Effector CD8-positive, alpha-beta T cell (primary cell): ENCODE data around the gene TOX2.
"Not testable (repeated sequence)": the region's sequence is repeated elsewhere in the genome, so short reads cannot be mapped to it uniquely, and the experiment has no call there.

Experiments
- DNase-seq: peaks from one replicate; lab custom pipeline; 2025; lab: John Stamatoyannopoulos, UW

The TOX2 gene

GRCh38 chr20:44033344-44033743 lies 118.7 kb downstream of the TOX2 start:
- no peak for DNase-seq

GRCh38 chr20:44033873-44034272 lies 119.2 kb downstream of the TOX2 start:
- DNase-seq, result no peak

GRCh38 chr20:44034451-44034850 lies 119.8 kb downstream of the TOX2 start:
- no peak for DNase-seq

- no peak for DNase-seq
These were observed 120.4 kb downstream of the TOX2 start for GRCh38 chr20:44034965-44035635.

GRCh38 chr20:44035924-44036323 lies 121.3 kb downstream of the TOX2 start:
- DNase-seq, result no peak

GRCh38 chr20:44036441-44036840 lies 121.8 kb downstream of the TOX2 start:
- no peak for DNase-seq

GRCh38 chr20:44038681-44039123 lies 124.0 kb downstream of the TOX2 start:
- no peak for DNase-seq

GRCh38 chr20:44039147-44039546 lies 124.5 kb downstream of the TOX2 start:
- DNase-seq, result no peak

GRCh38 chr20:44039741-44040140 lies 125.1 kb downstream of the TOX2 start:
- no peak for DNase-seq

GRCh38 chr20:44040202-44040915 lies 125.7 kb downstream of the TOX2 start:
- DNase-seq, result no peak

GRCh38 chr20:44041001-44041400 lies 126.3 kb downstream of the TOX2 start:
- no peak for DNase-seq

GRCh38 chr20:44044712-44045111 lies 130.1 kb downstream of the TOX2 start:
- not testable (repeated sequence) for DNase-seq

- DNase-seq, result no peak
These were observed 135.7 kb downstream of the TOX2 start for GRCh38 chr20:44050327-44050726.

GRCh38 chr20:44050925-44051660 lies 136.4 kb downstream of the TOX2 start:
- DNase-seq, result no peak

GRCh38 chr20:44051661-44052000 lies 137.0 kb downstream of the TOX2 start:
- DNase-seq, result no peak

- DNase-seq, result no peak
These were observed 137.5 kb downstream of the TOX2 start for GRCh38 chr20:44052166-44052565.

GRCh38 chr20:44053046-44053445 lies 138.4 kb downstream of the TOX2 start:
- no peak for DNase-seq

- no peak for DNase-seq
These were observed 139.5 kb downstream of the TOX2 start for GRCh38 chr20:44054118-44054517.

GRCh38 chr20:44054849-44055248 lies 140.2 kb downstream of the TOX2 start:
- no peak for DNase-seq

GRCh38 chr20:44056010-44056698 lies 141.5 kb downstream of the TOX2 start:
- peak; percentile 59 for DNase-seq

- DNase-seq, result no peak
These were observed 143.3 kb downstream of the TOX2 start for GRCh38 chr20:44057698-44058675.
